ENCODE data around the gene RASGRP2.

The RASGRP2 gene

DNA sequence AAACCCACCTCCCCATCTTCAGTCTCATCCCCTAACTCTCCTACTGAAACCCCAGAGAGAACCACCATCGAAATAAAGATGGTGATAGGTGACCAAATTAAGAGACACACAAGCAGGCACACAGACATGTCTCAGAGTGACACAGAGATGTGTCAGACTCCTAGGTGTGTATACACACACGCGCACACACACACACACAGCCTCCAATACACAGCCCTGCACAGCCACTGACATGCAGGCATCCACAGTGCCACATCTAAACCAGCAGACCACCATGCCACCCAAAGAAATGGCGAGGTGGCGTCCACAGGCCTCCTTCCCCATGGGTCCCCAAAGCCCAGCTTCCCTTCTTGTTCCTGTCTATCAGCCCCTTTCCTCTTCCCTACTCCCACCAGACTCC, 48.4 kb downstream of the RASGRP2 start:
- DNase-seq (ENCODE audit: low read depth in 3 of 3), result no peak

DNA sequence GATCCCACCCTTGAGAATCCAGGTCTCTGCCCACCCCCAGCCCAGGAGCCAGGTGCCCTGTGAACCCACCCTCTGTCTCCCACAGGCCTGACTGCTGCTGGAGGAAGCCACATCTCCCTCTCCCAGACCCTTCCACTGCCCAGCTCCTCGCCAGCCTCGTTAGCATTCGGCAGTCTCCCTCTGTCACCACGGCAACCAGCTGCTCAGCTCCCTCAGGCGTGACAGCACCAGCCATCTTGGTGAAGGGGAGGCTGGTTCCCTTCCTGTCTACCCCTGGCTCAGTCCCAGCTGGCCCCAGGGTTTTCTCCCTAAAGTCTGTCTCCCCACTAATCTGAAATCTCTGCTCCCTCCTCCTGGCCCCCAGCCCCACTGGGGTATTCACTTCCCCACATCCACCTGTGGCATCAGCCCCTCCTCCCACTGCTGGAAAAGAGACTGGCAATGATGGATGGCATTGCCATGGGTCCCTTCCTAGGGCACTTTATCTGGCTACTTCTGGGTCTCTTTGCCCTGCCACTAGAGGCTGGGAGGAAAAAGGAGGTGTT, 49.0 kb downstream of the RASGRP2 start:
- no peak for DNase-seq (ENCODE audit: low read depth in 3 of 3)

- DNase-seq (ENCODE audit: low read depth in 3 of 3), result no peak
Observed at GRCh38 chr11:64694026-64694755, 49.8 kb downstream of the RASGRP2 start.

DNA sequence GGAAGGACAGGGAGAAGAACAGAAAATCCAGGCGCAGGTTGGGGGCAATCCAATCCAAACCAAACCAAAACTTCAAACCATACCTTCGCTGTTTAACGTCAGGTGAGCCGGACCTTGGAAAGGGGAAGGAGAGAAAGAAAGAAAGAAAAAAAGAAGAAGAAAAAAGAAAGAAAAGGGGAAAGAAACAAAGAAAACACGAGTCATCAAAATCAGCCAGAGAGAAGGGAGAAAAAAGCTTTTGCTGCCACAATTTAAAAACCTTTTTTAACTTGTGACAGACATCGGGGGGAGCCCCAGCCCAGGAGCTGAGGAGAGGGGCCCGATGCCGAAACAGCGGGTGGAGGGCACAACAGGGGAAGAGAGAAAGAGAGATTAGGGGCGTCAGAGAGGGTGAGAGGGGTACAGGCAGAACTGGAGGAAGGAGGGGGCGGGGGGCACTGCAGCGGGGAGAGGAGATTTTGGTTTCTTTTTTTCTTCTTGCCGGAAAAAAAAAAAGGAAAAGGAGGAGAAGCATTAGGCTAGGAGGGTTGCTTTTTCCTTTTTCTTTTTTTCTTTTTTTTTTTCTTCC, 51.1 kb downstream of the RASGRP2 start:
- no peak for DNase-seq (ENCODE audit: low read depth in 3 of 3)

GRCh38 chr11:64691543-64691942, 52.4 kb downstream of the RASGRP2 start:
- DNase-seq (ENCODE audit: low read depth in 3 of 3), result no peak

DNA sequence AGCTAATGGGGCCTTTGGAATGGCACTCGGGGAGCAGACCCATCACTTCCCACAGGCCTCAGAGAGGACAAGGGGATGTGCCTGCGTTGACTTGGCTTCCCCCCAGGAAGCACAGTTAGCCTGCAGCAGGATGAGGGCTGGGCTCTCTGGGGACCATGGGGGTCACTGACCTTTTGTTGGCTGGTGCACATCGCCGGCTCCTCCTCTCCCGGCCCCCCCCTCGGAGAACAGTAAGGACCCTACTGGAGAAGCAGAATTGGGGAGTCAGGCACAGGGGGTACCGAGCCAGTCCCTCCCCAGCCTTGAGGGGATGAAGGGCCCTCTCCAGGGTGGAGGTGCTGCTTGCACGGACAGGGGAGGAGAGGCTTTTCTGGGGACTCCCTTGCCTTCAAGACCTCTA, 53.7 kb downstream of the RASGRP2 start:
- DNase-seq (ENCODE audit: low read depth in 3 of 3), result no peak

DNA sequence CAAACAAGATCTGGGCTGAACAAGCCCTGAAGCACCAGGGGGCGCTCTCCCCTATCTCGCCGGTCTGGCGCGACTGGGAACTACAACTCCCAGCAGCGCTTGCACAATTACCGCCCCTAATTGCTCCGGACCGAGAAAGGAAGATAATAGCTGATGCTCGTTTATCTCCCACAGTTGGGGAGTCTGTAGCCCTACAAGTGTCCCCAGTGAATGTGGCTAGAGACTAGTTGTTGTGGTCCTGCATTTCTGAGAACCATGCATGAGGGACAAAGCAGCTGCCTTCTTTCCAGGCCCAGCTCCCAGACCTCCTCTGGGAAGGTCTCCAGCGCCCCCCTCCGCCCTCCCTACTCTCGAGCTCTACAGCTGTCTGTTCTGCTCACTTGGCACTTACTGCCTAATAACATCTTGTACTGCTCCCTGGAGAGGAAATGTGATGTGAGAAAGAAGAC, 55.4 kb downstream of the RASGRP2 start:
- peak; percentile 79 to 90 (median 85) for DNase-seq (ENCODE audit: low read depth in 3 of 3)

GRCh38 chr11:64687643-64688533, 56.1 kb downstream of the RASGRP2 start:
- no peak for DNase-seq (ENCODE audit: low read depth in 3 of 3)

- no peak for DNase-seq (ENCODE audit: low read depth in 3 of 3)
Observed at GRCh38 chr11:64687204-64687603, 56.7 kb downstream of the RASGRP2 start.

DNA sequence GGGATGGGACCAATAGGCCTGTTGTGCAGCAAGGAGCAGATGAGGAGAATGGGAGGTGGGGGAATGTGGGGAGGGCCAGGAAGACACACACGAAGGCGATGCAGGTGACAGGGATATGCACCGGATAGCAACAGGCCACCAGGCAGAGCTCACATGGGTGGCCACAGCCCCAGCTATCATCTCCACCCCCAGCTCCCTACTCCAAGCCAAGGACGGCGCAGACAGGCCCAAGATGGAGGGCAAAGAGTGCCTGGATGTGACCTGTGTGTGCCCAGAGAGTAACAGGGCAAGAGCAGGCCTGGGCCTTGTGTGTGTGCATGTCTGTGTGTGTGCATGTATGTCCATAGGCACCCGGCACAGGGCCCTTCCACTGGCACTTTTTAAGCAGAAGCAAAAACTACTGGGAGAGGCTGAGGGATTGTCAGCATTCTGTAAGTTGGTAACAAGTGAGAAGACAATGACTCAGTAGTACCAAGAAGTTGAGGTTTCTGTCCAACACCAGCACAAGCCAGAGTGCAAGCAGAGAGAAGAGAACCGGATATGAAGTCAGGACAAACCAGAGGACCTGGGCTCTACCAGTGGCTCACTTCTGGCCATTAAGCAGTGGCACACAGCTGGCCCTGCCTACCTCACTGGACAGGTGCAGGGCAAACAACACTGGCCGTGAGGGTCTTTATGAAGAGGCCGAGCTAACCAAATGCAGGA, 57.3 kb downstream of the RASGRP2 start:
- no peak for DNase-seq (ENCODE audit: low read depth in 3 of 3)

- DNase-seq (ENCODE audit: low read depth in 3 of 3), result no peak
Observed at GRCh38 chr11:64685536-64685935, 58.4 kb downstream of the RASGRP2 start.

GRCh38 chr11:64684357-64684756, 59.6 kb downstream of the RASGRP2 start:
- no peak for DNase-seq (ENCODE audit: low read depth in 3 of 3)

DNA sequence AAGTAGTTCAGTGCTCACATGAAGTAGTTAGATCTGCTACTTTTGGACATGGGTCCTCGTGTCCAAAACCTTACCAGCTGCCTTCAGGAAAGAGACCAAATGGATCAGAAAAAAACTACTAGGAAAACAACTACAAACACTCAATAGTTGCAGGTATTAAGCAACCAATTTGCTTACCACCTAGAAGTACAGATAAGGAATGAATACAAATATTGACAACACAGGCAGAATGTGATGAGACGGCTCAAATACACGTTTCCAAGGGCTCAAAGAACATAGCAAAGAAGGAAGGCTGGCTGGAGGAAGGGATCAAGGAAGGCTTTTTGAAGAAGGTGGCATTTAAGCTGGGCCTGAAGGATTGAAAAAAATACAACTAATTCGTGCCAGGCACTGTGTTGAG, 62.8 kb downstream of the RASGRP2 start:
- no peak for DNase-seq (ENCODE audit: low read depth in 3 of 3)

- no peak for DNase-seq (ENCODE audit: low read depth in 3 of 3)
Observed at GRCh38 chr11:64679846-64680245, 64.1 kb downstream of the RASGRP2 start.

GRCh38 chr11:64677441-64678023, 66.4 kb downstream of the RASGRP2 start:
- DNase-seq (ENCODE audit: low read depth in 3 of 3), result no peak

Measured in stimulated activated CD4-positive, alpha-beta T cell treated with anti-CD3 and anti-CD28 coated beads, TNF-alpha, amount 100 ng/mL, for 24 hours (primary cell).